Measurements from ENCODE around the gene FOXQ1. TPM values are rescaled to one million over a fixed set of nuclear protein-coding genes. Genes with fewer than 3 reads are reported as not detected.
"Not testable (repeated sequence)": the region's sequence is repeated elsewhere in the genome, so short reads cannot be mapped to it uniquely, and the experiment has no call there.

The FOXQ1 gene
- total RNA-seq, 1 donor from 2014 or later: 2.1 TPM

- no peak overlapping the region for H3K4me3 ChIP-seq (ENCODE audit: low read depth, low read length)
- DNase-seq (ENCODE audit: low read depth): no peak
- no peak for TF ChIP-seq CTCF (conservative IDR thresholded peaks at IDR 0.05; ENCODE audit: low read depth, low read length)
Observed at GRCh38 chr6:1337791-1338190, 25.9 kb downstream of the FOXQ1 start.

- no peak for TF ChIP-seq CTCF (conservative IDR thresholded peaks at IDR 0.05; ENCODE audit: low read depth, low read length)
- DNase-seq (ENCODE audit: low read depth): no peak
- no peak overlapping the region for H3K4me3 ChIP-seq (ENCODE audit: low read depth, low read length)
Observed at GRCh38 chr6:1346101-1346500, 34.2 kb downstream of the FOXQ1 start.

GRCh38 chr6:1346558-1347091, 34.7 kb downstream of the FOXQ1 start:
- DNase-seq (ENCODE audit: low read depth): no peak
- TF ChIP-seq CTCF (conservative IDR thresholded peaks at IDR 0.05; ENCODE audit: low read depth, low read length): no peak
- H3K4me3 ChIP-seq (ENCODE audit: low read depth, low read length): no peak overlapping the region

DNA sequence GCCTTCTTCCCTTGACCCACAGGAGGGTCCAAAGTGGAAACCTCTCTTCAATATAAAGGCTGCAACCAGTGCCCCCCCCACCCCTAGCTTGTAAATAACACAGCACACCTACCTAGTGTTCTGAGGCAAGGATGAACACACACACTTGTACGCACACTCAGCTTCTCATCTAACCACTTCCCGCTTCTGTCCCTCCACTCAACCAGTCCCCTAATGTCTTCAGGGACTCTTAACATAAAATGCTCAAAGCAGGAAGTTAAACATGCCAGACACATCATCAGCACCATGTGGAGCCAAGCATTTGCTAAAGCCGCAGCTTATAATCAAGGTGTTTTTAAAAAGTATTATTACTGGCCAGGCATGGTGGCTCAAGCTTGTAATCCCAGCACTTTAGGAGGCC, 35.3 kb downstream of the FOXQ1 start:
- no peak for TF ChIP-seq CTCF (conservative IDR thresholded peaks at IDR 0.05; ENCODE audit: low read depth, low read length)
- H3K4me3 ChIP-seq (ENCODE audit: low read depth, low read length): no peak overlapping the region
- no peak for DNase-seq (ENCODE audit: low read depth)

GRCh38 chr6:1348675-1349074, 36.8 kb downstream of the FOXQ1 start:
- no peak overlapping the region for H3K4me3 ChIP-seq (ENCODE audit: low read depth, low read length)

DNA sequence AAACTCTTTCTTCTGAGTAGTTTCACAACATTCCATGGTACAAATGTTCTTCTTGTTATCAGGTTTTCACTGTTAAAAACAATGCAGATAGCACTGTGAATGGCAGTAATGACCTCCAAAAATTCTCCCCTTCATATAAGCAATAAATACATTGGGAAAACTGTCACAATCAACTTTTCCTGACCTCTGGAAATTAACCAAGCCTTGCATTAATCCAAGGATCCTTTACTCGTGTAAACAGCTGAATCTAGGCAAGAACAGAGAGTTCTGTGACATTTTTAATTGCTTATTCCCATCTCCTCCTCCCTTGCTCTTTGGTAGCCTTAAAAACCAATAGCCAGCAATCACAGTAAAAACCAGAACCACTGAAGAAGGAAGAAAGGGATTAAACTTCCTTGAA, 37.8 kb downstream of the FOXQ1 start:
- TF ChIP-seq CTCF (conservative IDR thresholded peaks at IDR 0.05; ENCODE audit: low read depth, low read length): no peak
- no peak for DNase-seq (ENCODE audit: low read depth)

More at GRCh38 chr6:1348675-1349074, 36.8 kb downstream of the FOXQ1 start:
- TF ChIP-seq CTCF (conservative IDR thresholded peaks at IDR 0.05; ENCODE audit: low read depth, low read length): no peak
- no peak for DNase-seq (ENCODE audit: low read depth)

GRCh38 chr6:1351381-1352008, 39.6 kb downstream of the FOXQ1 start:
- no peak for TF ChIP-seq CTCF (conservative IDR thresholded peaks at IDR 0.05; ENCODE audit: low read depth, low read length)
- no peak for DNase-seq (ENCODE audit: low read depth)
- H3K4me3 ChIP-seq (ENCODE audit: low read depth, low read length): no peak overlapping the region

More for the DNA sequence above, 37.8 kb downstream of the FOXQ1 start:
- no peak overlapping the region for H3K4me3 ChIP-seq (ENCODE audit: low read depth, low read length)

- not testable (repeated sequence) for H3K4me3 ChIP-seq (ENCODE audit: low read depth, low read length); DNase-seq (ENCODE audit: low read depth)
Observed at GRCh38 chr6:1355068-1355467, 43.2 kb downstream of the FOXQ1 start.

- not testable (repeated sequence) for DNase-seq (ENCODE audit: low read depth); H3K4me3 ChIP-seq (ENCODE audit: low read depth, low read length)
Observed at GRCh38 chr6:1361717-1362116, 49.8 kb downstream of the FOXQ1 start.

All from epithelial cell of proximal tubule (primary cell).